GM18873 (cell line): ENCODE results near the gene CDC42BPG.

Source experiments
- ATAC-seq: cut with Tn5 transposase; IDR thresholded peaks from one replicate; pipeline ENCODE4 v1.9.1; 2021; ENCODE audit warnings: mild to moderate bottlenecking, moderate library complexity, moderate number of reproducible peaks; ENCODE audit not compliant: unreplicated experiment, low FRiP score

CDC42BPG gene

DNA sequence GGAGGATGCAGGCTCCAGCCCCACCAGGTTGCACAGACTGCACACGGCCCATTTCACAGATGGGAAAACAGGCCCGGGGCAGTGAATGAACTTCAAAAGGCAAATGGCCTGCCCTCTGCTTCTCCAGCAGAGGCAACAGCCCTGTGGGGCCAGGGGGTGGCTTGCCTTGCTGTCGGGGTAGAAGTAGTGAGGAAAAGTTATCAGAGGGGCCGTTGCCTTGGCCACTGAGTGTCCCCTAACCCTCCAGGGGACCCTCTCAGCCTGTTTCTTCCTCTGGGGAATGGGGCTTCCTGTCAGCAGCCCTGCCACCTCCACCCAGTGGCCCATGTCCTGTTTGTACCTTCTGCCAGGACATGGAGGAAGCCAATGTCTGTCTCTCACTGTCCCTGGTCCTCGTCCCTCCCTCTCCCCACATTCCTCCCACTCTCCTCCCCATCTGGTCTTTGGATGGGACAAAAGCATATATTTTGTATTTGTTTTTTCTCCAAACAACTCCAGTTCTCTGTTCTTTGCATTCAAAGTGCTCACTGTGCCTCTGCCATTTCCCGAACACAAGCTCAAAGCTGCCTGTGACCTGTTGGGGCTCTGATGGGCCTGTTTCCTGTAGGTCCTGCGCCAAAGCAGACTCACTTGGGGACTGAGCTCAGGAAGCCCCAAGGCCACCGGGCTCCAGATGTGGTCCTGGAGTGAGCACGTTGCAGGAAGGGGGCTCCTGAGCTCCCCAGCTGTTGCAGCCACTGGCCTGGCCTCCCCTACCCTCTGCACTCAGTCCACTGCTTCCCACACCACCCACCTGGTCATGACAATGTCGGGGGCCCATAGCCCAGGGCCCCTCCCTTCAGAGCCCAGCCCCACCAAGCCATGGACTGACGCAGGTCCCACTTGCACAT lies 50.9 kb downstream of the CDC42BPG start:
- no peak for ATAC-seq

- no peak for ATAC-seq
Observed at GRCh38 chr11:64792482-64792881, 52.0 kb downstream of the CDC42BPG start.

DNA sequence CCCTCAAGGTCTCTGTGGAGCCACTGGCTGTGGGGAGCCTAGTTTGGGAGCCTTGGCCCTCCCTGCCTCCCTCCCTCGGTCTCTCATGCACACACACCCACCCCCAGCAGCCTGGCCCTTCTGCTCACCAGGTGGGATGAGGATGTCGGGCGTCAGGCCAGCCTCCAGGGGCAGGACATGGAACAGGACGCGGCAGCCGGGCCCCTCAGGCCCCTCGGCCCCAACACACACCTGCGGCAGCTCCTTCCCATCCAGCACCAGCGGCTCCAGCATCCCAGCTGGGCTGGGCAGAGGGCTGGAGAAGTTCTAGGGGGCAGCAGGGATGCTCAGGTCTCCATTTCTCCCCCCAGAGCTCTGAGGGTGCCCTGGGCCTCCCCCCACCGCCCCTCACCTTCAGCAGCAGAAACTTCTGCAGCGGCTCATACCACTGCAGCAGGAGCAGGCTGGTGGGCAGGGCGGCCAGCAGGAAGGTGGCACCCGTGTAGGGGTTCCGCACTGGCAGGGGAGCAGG lies 52.6 kb downstream of the CDC42BPG start:
- ATAC-seq: no peak

DNA sequence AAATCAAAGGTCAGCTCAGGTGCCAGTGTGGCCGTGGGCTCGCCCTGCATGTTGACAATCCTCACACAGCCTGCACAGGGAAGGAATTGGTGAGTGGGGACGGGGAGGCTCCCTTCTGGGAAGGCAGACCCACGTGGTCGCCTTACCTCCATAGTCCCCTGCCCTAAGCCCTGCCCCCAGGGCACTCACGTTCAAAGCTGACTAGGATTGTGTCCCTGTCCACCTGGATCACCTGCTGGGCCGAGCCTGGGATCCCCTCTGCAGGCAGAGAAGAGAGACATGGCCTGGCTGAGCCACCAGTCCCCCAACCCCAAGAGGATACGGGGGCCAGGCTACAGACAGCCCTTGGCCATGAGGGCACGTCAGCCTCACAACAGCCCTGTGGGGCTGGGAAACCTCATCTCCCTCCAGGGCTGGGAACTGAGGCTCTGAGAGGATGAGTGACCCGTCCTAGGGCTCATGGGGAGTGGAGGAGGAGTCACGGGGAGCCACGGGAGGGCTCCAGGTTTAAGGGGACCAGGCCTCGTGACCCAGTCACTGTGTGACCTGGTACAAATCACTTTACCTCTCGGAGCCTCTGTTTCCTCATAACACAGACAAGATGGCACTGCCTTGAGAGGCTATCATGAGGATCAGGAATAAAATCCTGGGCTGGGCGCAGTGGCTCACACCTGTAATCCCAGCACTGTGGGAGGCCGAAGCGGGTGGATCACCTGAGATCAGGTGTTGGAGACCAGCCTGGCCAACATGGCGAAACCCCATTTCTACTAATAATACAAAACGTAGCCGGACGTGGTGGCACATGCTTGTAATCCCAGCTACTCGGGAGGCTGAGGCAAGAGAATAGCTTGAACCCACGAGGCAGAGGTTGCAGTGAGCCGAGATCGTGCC lies 54.0 kb downstream of the CDC42BPG start:
- ATAC-seq: no peak

DNA sequence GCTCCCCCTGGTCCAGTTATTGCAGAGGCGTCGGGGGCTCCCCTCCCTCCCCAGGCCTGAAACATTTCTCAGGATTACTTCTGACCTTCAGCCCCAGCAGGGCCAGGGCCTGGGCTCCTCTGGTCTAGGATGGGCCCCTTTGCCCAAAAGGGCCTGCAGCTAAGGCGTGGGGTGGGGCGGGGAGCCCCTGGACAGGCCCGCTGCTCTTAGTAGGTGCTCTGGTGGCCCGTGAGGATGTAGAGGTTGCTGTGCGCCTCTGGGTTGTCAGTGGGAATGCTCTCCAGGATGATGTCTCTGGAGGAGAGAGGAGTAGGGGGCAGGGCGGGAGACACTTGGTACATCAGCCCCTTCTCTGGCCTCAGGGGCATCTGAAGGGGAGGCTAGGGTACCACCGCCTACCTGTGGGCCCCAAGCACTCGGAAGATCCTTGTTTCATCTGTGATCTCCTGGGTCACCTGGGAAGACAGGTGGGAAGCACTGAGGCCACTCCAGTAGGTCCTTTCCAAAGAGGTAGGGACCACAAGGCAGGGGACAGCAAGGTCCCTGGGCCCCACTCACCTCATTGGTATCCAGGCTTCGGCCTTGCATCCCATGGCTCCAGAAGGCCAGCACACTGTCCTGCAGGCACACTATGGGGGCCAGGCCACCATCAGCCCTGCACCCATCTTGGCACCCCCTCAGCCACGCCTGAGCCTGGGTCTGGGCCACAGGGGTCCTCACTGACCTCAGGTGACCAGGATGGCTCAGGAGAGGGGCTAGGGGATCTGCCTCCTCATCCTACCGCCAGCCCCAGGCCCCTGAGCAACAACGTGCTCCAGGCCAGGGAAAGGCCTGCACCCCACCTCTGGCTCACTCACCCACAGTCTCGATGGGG lies 54.9 kb downstream of the CDC42BPG start:
- no peak for ATAC-seq

- no peak for ATAC-seq
Observed at GRCh38 chr11:64788321-64789215, 55.9 kb downstream of the CDC42BPG start.

DNA sequence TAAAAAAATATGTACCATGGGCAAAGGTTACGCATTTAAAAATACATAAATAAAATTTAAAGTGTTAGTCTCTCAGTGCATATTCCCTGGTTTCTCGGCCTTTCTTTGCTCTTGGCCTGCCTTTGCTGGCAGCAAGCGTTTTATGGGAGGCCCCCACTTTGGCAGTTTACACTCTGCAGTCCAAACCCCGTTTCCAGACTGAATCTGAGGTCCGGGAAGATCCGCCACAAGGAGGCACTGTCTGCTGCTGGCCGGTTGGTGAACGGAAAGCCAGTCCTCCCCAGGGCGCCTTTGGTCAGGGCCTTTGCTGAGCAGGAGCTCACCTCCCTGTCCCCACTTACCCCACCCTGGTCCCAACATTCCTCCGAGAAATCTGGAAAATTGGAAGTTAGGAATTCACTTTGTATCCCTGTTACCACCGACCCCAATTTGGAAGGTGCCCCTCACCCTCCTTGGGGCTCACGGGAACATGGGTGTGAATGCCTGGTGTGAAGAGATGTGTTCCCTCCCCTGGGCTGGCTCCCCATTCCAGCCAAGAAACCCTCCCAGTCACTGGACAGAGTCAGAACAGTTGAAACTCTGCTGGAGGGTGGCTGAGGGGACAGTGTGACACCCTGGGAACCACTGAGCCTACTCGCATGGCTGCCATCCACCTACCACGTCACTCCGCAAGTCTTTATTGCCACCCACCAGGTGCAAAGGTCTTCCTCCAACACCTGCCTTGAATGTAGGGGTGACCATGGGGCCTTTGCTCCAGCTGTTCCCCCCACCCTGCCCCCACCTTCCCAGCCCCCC lies 56.7 kb downstream of the CDC42BPG start:
- ATAC-seq: no peak

- no peak for ATAC-seq
Observed at GRCh38 chr11:64786308-64786707, 58.1 kb downstream of the CDC42BPG start.

- ATAC-seq: no peak
Observed at GRCh38 chr11:64784813-64785581, 59.5 kb downstream of the CDC42BPG start.

DNA sequence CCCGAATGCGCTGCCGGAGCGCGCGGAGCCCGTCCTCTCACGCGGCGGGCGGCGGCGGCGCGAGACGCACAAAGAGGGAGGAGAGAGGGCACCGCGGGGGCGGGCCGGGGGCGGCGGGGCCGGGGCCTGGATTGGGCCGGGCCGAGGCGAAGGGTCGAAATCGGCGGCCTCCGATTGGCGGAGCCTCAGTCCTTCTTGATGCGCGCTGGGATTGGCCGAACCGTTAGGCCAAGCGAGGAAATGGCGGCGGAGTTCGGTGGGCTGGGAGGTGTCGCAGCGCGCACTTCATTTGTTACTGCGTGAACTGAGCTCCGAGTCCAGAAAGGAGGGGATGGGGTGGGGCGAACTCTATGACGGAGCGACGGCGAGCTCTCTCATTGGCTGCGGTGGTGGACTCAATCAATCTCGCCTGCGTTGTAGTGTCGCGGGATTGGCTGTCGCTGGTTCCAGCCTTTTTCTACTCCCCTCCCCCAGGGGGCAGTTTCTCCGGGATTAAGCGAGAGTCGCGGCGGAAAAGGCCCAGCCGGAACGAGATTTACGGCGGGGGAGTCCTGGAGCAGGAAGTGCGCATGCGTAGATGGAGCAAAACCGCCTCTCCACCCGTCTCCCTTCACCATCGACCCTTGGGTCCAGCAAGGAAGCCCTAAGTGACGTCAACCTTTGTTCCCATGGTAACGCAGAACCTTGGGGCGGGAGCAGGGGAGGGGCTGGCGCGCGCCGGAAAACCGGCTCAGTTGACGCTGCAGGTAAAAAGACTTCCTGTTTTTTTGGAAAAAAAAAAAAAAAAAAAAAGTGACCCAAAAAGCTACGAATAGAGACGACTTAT lies 65.8 kb downstream of the CDC42BPG start, which contains the start of gene SF1:
SF1 (minus strand) TSS at position 70 of the 826 bp plus-strand sequence. CDS start 150 bp downstream, outside the sequence.
- peak; percentile 80 for ATAC-seq

DNA sequence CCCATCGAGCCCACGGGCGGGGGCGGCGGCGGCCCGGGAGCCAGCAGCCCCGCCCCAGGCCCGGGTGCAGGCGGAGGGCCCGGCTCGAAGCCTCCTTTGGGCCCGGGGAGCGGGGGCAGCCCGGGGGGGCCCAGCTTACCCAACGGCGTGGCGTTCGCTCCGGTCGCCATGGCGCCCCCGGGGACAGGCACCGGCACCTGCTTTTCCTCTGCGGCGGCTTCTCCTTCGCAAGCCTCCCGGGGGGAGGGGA lies 66.3 kb downstream of the CDC42BPG start:
- no peak for ATAC-seq

DNA sequence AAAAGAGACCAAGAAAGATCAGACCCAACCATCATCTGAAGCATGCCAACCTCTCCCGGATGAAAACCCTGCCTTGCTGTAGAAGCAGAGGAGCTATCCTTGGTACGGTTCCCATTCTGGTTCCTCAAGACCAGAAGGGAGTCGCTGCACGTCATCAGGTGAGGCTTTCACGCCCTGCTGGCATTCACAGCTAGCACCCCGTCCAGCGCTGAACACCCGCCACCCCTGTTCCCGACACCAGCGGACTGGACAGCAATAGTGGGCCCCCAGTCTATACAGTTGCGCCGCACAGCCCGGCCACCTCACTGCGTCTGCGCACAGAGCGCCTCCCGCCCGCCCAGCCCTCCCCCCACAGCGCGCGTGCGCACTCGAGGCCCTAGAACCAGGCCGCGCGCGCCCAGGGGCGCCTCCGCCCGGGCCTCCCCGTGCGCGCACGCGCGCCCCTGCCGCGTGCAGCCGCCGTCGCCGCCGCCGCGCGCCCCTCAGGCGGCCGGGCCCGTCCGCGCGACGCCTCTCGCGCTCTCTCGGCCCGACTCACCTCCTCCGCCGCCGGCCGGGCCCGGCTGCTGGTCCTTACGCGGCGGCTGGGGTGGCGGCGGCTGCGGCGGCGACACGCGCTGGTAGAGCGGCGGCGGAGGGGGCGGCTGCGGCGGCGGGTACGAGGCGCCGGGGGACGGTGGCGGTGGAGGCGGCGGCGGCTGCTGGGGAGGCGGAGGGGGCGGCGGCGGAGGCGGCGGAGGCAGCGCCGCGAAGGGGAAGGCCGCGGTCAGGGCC lies 66.8 kb downstream of the CDC42BPG start:
- ATAC-seq: no peak

DNA sequence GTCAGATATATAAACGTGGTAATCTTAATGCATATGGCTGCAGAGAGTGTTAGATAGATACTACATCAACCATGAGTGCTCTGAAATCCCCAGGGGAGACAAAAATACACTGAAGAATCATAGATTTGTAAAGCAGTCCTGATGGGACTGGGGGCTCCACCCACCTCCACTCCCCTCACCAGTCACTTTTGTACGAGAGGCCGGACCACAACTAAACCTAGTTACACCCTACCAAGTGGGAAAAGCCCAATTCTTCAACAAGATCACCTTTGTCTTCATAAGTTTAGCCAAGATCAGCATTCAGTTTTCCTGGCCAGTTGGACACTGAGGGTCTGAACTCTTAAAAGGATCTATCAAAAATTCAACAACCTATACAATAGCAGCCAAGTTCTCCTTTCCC lies 67.6 kb downstream of the CDC42BPG start:
- ATAC-seq: no peak

DNA sequence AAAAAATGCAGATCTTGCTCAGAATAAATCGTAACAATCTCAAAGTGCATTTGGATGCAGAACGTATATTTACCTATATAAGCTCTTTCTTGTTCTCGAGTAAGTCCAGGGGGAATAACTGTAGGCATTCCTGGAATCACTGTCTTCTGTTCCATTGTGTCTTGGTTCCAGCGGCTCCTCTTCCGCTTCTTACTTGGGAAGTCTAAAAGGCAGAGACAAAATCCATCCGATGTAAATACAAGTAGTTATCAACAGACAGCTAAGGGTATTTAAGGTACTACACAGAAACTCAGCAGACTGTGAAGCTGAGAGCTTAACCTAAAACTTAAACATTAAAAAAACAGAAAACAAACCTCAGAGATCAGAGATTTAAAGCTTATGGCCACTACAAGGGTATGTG lies 68.0 kb downstream of the CDC42BPG start:
- ATAC-seq: no peak

DNA sequence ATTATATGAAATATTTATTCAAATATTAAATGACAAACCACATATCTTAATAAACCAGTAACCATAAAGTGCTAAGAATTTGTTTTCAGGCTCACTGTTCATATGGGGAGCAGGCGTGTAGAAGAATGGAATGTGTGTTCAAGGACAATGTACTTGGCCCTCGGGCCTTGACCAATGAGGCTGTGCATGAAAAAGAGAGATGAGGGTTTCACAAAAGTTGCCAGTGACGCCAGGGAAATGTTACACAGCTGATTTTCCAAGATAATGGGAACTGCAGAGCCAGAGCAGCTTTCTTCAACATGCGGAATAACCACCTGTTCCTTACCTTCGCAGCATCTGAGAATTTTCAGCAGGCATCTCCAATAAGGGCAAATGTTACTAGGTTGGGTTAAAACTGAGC lies 70.3 kb downstream of the CDC42BPG start:
- no peak for ATAC-seq
